GM23338 (cell line): Measurements from ENCODE around the gene CADPS. TPM values are rescaled to one million over a fixed set of nuclear protein-coding genes. Genes with fewer than 3 reads are reported as not detected.

ENCODE experiments used
- EZH2 ChIP-seq: fragments of 200-600 bp; sonication (generic); IDR thresholded peaks from one replicate; pipeline ENCODE4 v1.8.0; 2017; ENCODE audit warnings: antibody characterized with exemption, mild to moderate bottlenecking, low read depth; ENCODE audit not compliant: unreplicated experiment
- POLR2AphosphoS5 ChIP-seq: IDR thresholded peaks from 2 replicates; pipeline ENCODE4 v1.6.1; 2016; ENCODE audit warnings: antibody characterized with exemption, low read depth
- STAT1 ChIP-seq: IDR thresholded peaks from one replicate; pipeline ENCODE4 v1.6.1; 2016; ENCODE audit warnings: antibody characterized with exemption; ENCODE audit not compliant: unreplicated experiment
- ZNF114 ChIP-seq: fragments of 250-450 bp; sonication (Bioruptor Pico); IDR thresholded peaks from 2 replicates; pipeline ENCODE4 v1.5.0; 2020; ENCODE audit warnings: mild to moderate bottlenecking, moderate library complexity
- ZNF331 ChIP-seq: fragments of 250-450 bp; sonication (Bioruptor Pico); IDR thresholded peaks from 2 replicates; pipeline ENCODE4 v1.5.0; 2020; ENCODE audit warnings: low read depth, mild to moderate bottlenecking, moderate library complexity
- polyA plus RNA-seq: library from polyadenylated mRNA; unstranded; fragments of >200 nt; fragmentation: Nextera tagmentation; extraction: Ambion mirVana; gene quantifications from 2 replicates; pipeline ENCODE4 v1.2.1, GENCODE V29; 2016
- total RNA-seq: library from RNA; depleted of rRNA; stranded (reverse); fragments of >200 nt; shearing (Covaris generic); gene quantifications from 2 replicates; pipeline ENCODE4 v1.2.3, GENCODE V29; 2014
- TF ChIP-seq, protein P1 (sequence below): fragments of 250-450 bp; sonication (Bioruptor Pico); IDR thresholded peaks from 2 replicates; pipeline ENCODE4 v1.5.0; 2020; ENCODE audit warnings: mild to moderate bottlenecking, moderate library complexity
- TF ChIP-seq, protein P2 (sequence below): IDR thresholded peaks from one replicate; pipeline ENCODE4 v1.6.1; 2018; ENCODE audit warnings: antibody characterized with exemption; ENCODE audit not compliant: unreplicated experiment

CADPS gene
- total and polyA plus RNA-seq, 2 experiments from 2014 or later, result 14.7 to 22.0 TPM

DNA sequence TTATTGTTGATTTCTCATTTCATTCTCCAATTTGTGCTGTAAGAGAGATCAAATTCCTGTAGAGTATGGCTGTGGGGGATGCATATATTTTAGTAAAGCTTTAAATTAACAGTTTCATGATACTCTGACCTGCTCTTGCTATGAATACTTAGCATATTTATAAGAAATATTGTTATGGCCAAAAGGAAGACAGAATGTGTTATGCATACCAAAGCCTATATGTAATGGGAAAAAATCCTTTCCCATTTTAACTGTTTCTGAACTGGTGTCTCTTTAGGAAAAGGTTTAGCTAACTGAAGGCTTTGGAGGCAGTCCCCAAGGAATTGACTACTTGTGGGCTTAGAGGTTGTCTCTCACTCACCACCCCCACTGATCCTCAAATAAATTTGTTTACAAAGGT, 59.2 kb downstream of the CADPS start (continued):
- TF ChIP-seq, protein P1, sequence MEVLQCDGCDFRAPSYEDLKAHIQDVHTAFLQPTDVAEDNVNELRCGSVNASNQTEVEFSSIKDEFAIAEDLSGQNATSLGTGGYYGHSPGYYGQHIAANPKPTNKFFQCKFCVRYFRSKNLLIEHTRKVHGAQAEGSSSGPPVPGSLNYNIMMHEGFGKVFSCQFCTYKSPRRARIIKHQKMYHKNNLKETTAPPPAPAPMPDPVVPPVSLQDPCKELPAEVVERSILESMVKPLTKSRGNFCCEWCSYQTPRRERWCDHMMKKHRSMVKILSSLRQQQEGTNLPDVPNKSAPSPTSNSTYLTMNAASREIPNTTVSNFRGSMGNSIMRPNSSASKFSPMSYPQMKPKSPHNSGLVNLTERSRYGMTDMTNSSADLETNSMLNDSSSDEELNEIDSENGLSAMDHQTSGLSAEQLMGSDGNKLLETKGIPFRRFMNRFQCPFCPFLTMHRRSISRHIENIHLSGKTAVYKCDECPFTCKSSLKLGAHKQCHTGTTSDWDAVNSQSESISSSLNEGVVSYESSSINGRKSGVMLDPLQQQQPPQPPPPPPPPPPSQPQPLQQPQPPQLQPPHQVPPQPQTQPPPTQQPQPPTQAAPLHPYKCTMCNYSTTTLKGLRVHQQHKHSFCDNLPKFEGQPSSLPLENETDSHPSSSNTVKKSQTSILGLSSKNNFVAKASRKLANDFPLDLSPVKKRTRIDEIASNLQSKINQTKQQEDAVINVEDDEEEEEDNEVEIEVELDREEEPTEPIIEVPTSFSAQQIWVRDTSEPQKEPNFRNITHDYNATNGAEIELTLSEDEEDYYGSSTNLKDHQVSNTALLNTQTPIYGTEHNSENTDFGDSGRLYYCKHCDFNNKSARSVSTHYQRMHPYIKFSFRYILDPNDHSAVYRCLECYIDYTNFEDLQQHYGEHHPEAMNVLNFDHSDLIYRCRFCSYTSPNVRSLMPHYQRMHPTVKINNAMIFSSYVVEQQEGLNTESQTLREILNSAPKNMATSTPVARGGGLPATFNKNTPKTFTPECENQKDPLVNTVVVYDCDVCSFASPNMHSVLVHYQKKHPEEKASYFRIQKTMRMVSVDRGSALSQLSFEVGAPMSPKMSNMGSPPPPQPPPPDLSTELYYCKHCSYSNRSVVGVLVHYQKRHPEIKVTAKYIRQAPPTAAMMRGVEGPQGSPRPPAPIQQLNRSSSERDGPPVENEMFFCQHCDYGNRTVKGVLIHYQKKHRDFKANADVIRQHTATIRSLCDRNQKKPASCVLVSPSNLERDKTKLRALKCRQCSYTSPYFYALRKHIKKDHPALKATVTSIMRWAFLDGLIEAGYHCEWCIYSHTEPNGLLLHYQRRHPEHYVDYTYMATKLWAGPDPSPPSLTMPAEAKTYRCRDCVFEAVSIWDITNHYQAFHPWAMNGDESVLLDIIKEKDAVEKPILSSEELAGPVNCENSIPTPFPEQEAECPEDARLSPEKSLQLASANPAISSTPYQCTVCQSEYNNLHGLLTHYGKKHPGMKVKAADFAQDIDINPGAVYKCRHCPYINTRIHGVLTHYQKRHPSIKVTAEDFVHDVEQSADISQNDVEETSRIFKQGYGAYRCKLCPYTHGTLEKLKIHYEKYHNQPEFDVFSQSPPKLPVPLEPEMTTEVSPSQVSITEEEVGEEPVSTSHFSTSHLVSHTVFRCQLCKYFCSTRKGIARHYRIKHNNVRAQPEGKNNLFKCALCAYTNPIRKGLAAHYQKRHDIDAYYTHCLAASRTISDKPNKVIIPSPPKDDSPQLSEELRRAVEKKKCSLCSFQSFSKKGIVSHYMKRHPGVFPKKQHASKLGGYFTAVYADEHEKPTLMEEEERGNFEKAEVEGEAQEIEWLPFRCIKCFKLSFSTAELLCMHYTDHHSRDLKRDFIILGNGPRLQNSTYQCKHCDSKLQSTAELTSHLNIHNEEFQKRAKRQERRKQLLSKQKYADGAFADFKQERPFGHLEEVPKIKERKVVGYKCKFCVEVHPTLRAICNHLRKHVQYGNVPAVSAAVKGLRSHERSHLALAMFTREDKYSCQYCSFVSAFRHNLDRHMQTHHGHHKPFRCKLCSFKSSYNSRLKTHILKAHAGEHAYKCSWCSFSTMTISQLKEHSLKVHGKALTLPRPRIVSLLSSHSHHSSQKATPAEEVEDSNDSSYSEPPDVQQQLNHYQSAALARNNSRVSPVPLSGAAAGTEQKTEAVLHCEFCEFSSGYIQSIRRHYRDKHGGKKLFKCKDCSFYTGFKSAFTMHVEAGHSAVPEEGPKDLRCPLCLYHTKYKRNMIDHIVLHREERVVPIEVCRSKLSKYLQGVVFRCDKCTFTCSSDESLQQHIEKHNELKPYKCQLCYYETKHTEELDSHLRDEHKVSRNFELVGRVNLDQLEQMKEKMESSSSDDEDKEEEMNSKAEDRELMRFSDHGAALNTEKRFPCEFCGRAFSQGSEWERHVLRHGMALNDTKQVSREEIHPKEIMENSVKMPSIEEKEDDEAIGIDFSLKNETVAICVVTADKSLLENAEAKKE (CRISPR knock-in tag), result no peak
- no peak for TF ChIP-seq POLR2AphosphoS5
- TF ChIP-seq, protein P2, sequence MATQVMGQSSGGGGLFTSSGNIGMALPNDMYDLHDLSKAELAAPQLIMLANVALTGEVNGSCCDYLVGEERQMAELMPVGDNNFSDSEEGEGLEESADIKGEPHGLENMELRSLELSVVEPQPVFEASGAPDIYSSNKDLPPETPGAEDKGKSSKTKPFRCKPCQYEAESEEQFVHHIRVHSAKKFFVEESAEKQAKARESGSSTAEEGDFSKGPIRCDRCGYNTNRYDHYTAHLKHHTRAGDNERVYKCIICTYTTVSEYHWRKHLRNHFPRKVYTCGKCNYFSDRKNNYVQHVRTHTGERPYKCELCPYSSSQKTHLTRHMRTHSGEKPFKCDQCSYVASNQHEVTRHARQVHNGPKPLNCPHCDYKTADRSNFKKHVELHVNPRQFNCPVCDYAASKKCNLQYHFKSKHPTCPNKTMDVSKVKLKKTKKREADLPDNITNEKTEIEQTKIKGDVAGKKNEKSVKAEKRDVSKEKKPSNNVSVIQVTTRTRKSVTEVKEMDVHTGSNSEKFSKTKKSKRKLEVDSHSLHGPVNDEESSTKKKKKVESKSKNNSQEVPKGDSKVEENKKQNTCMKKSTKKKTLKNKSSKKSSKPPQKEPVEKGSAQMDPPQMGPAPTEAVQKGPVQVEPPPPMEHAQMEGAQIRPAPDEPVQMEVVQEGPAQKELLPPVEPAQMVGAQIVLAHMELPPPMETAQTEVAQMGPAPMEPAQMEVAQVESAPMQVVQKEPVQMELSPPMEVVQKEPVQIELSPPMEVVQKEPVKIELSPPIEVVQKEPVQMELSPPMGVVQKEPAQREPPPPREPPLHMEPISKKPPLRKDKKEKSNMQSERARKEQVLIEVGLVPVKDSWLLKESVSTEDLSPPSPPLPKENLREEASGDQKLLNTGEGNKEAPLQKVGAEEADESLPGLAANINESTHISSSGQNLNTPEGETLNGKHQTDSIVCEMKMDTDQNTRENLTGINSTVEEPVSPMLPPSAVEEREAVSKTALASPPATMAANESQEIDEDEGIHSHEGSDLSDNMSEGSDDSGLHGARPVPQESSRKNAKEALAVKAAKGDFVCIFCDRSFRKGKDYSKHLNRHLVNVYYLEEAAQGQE, result no peak
- TF ChIP-seq EZH2, result no peak
- no peak for TF ChIP-seq ZNF331 (CRISPR knock-in tag)
- no peak for TF ChIP-seq ZNF114 (CRISPR knock-in tag)
- no peak for TF ChIP-seq STAT1
